IMR-90 (cell line): ENCODE results near the gene RFX3. TPM values are rescaled to one million over a fixed set of nuclear protein-coding genes. Genes with fewer than 3 reads are reported as not detected.

Experiments
- ATAC-seq: fragments of 200-7000 bp; cut with Tn5 transposase; 2 replicates; pipeline ENCODE4 v1.9.1; 2020; ENCODE audit warnings: low read depth, mild to moderate bottlenecking, moderate library complexity
- BruUV-seq: library from RNA; stranded (reverse); fragments of 400-500 nt; replicated peaks from 2 replicates; lab custom pipeline; 2021; lab: Mats Ljungman, UMichigan
- CTCF ChIA-PET: fragments of 300-600 bp; formaldehyde crosslinking; extraction: SDS; loops from one replicate; lab custom pipeline; 2021; ENCODE audit warnings: antibody characterized with exemption; lab: Yijun Ruan, JAX
- POLR2A ChIA-PET: fragments of 300-600 bp; sonication (Branson Sonifier 250); formaldehyde crosslinking; loops from one replicate; lab custom pipeline; 2022; ENCODE audit warnings: antibody characterized with exemption; ENCODE audit not compliant: unreplicated experiment; lab: Charles Lee
- DNase-seq: peaks from one replicate; pipeline ENCODE4 v3.0.0; 2013
- H2AFZ ChIP-seq: replicated peaks from 2 replicates; pipeline ENCODE3; 2013; ENCODE audit warnings: low read length, mild to moderate bottlenecking; ENCODE audit not compliant: poor library complexity
- H2AK5ac ChIP-seq: 2 replicates; pipeline ENCODE4 v1.6.1; 2013; ENCODE audit warnings: low read depth, low read length, inconsistent platforms
- H2AK9ac ChIP-seq: replicated peaks from 2 replicates; pipeline ENCODE3; 2013; ENCODE audit warnings: mild to moderate bottlenecking, low read depth, low read length, moderate library complexity; ENCODE audit not compliant: poor library complexity
- H2BK120ac ChIP-seq: 2 replicates; pipeline ENCODE4 v1.6.1; 2013; ENCODE audit warnings: low read depth, low read length, inconsistent platforms
- H2BK15ac ChIP-seq: 3 replicates; pipeline ENCODE4 v1.6.1; 2013; ENCODE audit warnings: low read depth, low read length, inconsistent platforms
- H2BK20ac ChIP-seq: 2 replicates; pipeline ENCODE4 v1.6.1; 2013; ENCODE audit warnings: low read depth, mild to moderate bottlenecking, inconsistent platforms, low read length, moderate library complexity
- H2BK5ac ChIP-seq: 2 replicates; pipeline ENCODE4 v1.6.1; 2013; ENCODE audit warnings: mild to moderate bottlenecking, low read depth, low read length, inconsistent platforms; ENCODE audit not compliant: poor library complexity, severe bottlenecking
- H3K14ac ChIP-seq: replicated peaks from 2 replicates; pipeline ENCODE4 v1.6.1; 2013; ENCODE audit warnings: low read depth, low read length, inconsistent platforms
- H3K18ac ChIP-seq: 2 replicates; pipeline ENCODE4 v1.6.1; 2013; ENCODE audit warnings: low read depth, low read length, control low read depth
- H3K23ac ChIP-seq: 2 replicates; pipeline ENCODE4 v1.6.1; 2013; ENCODE audit warnings: low read depth, low read length, inconsistent platforms
- H3K27ac ChIP-seq: 2 replicates; pipeline ENCODE4 v1.5.1; 2013; ENCODE audit warnings: mild to moderate bottlenecking, control low read depth, low read length; ENCODE audit not compliant: insufficient read depth
- H3K27me3 ChIP-seq: 2 replicates; pipeline ENCODE4 v1.6.1; 2013; ENCODE audit warnings: low read length; ENCODE audit not compliant: control insufficient read depth, insufficient read depth
- H3K36me3 ChIP-seq: 2 replicates; pipeline ENCODE4 v1.6.1; 2013; ENCODE audit warnings: low read length, mixed read lengths; ENCODE audit not compliant: control insufficient read depth, insufficient read depth
- H3K4ac ChIP-seq: 2 replicates; pipeline ENCODE4 v1.6.1; 2013; ENCODE audit warnings: low read depth, low read length, inconsistent platforms
- H3K4me1 ChIP-seq: 2 replicates; pipeline ENCODE4 v1.6.1; 2013; ENCODE audit warnings: low read length, mixed read lengths; ENCODE audit not compliant: control insufficient read depth, insufficient read depth
- H3K4me2 ChIP-seq: 2 replicates; pipeline ENCODE4 v1.6.1; 2013; ENCODE audit warnings: low read depth, mild to moderate bottlenecking, control low read depth, low read length, moderate library complexity
- H3K4me3 ChIP-seq: 2 replicates; pipeline ENCODE4 v1.5.1; 2013; ENCODE audit warnings: low read depth, mild to moderate bottlenecking, control low read depth, low read length, moderate library complexity; ENCODE audit not compliant: insufficient read depth
- H3K56ac ChIP-seq: 2 replicates; pipeline ENCODE4 v1.6.1; 2013; ENCODE audit warnings: low read length, inconsistent platforms; ENCODE audit not compliant: insufficient read depth; ENCODE audit errors: extremely low read depth
- H3K79me1 ChIP-seq, 2 experiments: 2 replicates each; pipeline ENCODE4 v1.6.1; 2013; ENCODE audit warnings: low read length in 2 of 2, inconsistent platforms in 1 of 2, low read depth in 1 of 2
- H3K9ac ChIP-seq: 2 replicates; pipeline ENCODE4 v1.6.1; 2013; ENCODE audit warnings: low read depth, low read length, control low read depth
- H3K9me1 ChIP-seq: 2 replicates; pipeline ENCODE4 v1.6.1; 2013; ENCODE audit warnings: low read length, inconsistent platforms; ENCODE audit not compliant: insufficient read depth
- H3K9me3 ChIP-seq: 2 replicates; pipeline ENCODE4 v1.6.1; 2013; ENCODE audit warnings: low read length; ENCODE audit not compliant: control insufficient read depth, insufficient read depth
- H4K20me1 ChIP-seq: 2 replicates; pipeline ENCODE4 v1.6.1; 2013; ENCODE audit warnings: low read length, inconsistent platforms; ENCODE audit not compliant: insufficient read depth
- H4K5ac ChIP-seq: 2 replicates; pipeline ENCODE4 v1.6.1; 2013; ENCODE audit warnings: mild to moderate bottlenecking, low read depth, low read length, control low read depth
- H4K8ac ChIP-seq, 2 experiments: 2 replicates each; pipeline ENCODE4 v1.6.1; 2013; ENCODE audit warnings: low read depth in 2 of 2, low read length in 2 of 2, control low read depth in 1 of 2, inconsistent platforms in 1 of 2
- H4K91ac ChIP-seq: 2 replicates; pipeline ENCODE4 v1.6.1; 2013; ENCODE audit warnings: low read depth, low read length, inconsistent platforms; ENCODE audit not compliant: insufficient read depth
- CEBPB ChIP-seq: IDR thresholded peaks from 2 replicates; pipeline ENCODE4 v1.6.1; 2012; ENCODE audit warnings: low read depth, low read length, improper control_type of control experiment
- CHD1 ChIP-seq: IDR thresholded peaks from 2 replicates; pipeline ENCODE4 v1.6.1; 2012; ENCODE audit warnings: low read depth, low read length, improper control_type of control experiment
- CTCF ChIP-seq: conservative IDR thresholded peaks from 2 replicates; pipeline ENCODE4 v1.5.1; 2012; ENCODE audit warnings: mild to moderate bottlenecking, low read depth, low read length, improper control_type of control experiment
- ELK1 ChIP-seq: fragments of 150-350 bp; IDR thresholded peaks from 2 replicates; pipeline ENCODE4 v1.6.1; 2016; ENCODE audit warnings: low read depth, mild to moderate bottlenecking, low read length, moderate library complexity, borderline replicate concordance
- FOS ChIP-seq: fragments of 150-350 bp; IDR thresholded peaks from 2 replicates; pipeline ENCODE4 v1.6.1; 2016; ENCODE audit warnings: low read depth, low read length
- MAFK ChIP-seq: IDR thresholded peaks from 2 replicates; pipeline ENCODE4 v1.6.1; 2012; ENCODE audit warnings: low read depth, low read length, improper control_type of control experiment
- MAZ ChIP-seq: IDR thresholded peaks from 2 replicates; pipeline ENCODE4 v1.6.1; 2012; ENCODE audit warnings: low read depth, mild to moderate bottlenecking, low read length, improper control_type of control experiment, moderate library complexity, borderline replicate concordance
- RCOR1 ChIP-seq: IDR thresholded peaks from 2 replicates; pipeline ENCODE4 v1.6.1; 2012; ENCODE audit warnings: mild to moderate bottlenecking, low read length, improper control_type of control experiment; ENCODE audit not compliant: insufficient replicate concordance
- SMC3 ChIP-seq: fragments of 150-350 bp; IDR thresholded peaks from 2 replicates; pipeline ENCODE4 v1.6.1; 2016; ENCODE audit warnings: low read depth, mild to moderate bottlenecking, antibody characterized with exemption, low read length, moderate library complexity
- WGBS, 2 experiments: methylation state at CpG; one replicate each; pipeline versions ENCODE4 v1.1.5 to v1.1.7; 2013; ENCODE audit warnings: missing lambda C conversion rate in 2 of 2; ENCODE audit not compliant: insufficient read length in 1 of 2; ENCODE audit errors: extremely low coverage in 2 of 2; 5-methylcytosine and 5-hydroxymethylcytosine counted together
- dilution Hi-C: fragments of 300-500 bp; cut with HindIII; formaldehyde crosslinking; loops from one replicate; pipeline ENCODE4 v1.14.3; 2018; ENCODE audit warnings: low sequenced_read_pairs; ENCODE audit not compliant: unreplicated experiment
- in situ Hi-C: fragments of 300-500 bp; cut with MboI; formaldehyde crosslinking; loops from 3 replicates; pipeline ENCODE4 v1.14.3; 2019; ENCODE audit warnings: low sequenced_read_pairs, inconsistent platforms, mixed read lengths
- intact Hi-C: fragments of 100-400 bp; cut with micrococcal nuclease; formaldehyde crosslinking; loops from 2 replicates; pipeline ENCODE4 v1.10.0; 2022
- polyA plus RNA-seq, 3 experiments: library from polyadenylated mRNA; depleted of rRNA; stranded (reverse); fragments of >200 nt; gene quantifications; 2 replicates each; pipeline ENCODE4 v1.2.3, GENCODE V29; 2012; ENCODE audit warnings: low replicate concordance in 1 of 3
- total RNA-seq: library from RNA; depleted of rRNA; stranded (reverse); fragments of >200 nt; gene quantifications from 2 replicates; pipeline ENCODE4 v1.2.3, GENCODE V29; 2012

RFX3 gene
- total and polyA plus RNA-seq, 2 of the 4 experiments (the other 2 are of a cell fraction), result 1.7 to 2.7 TPM

- TF ChIP-seq CTCF (peak; percentile 15; the same call in 1 of the 2 replicates), SMC3 (no peak)
Measured at GRCh38 chr9:3525836-3526164, at the start of gene RFX3 (continued).

GRCh38 chr9:3571500-3571899 is 45.7 kb upstream of the RFX3 start:
- CTCF ChIA-PET, result interaction anchor here (1.7 kb wide), 1 partner anchor 20 kb away, joined by 5 read pairs; no protein-coding TSS in a partner anchor
- intact Hi-C loops, result no loop called here
- Histone ChIP-seq H4K20me1 (no peaks in the 10 kb centered on the region), H2AFZ (no peak overlapping the region), H3K18ac (no peak overlapping the region), H2AK9ac (no peak overlapping the region), H4K5ac (no peak overlapping the region), H3K23ac (no peak overlapping the region), H2BK120ac (no peak overlapping the region), H2BK15ac (no peak overlapping the region), H3K36me3 (no peaks in the 10 kb centered on the region), H3K9me1 (no peaks in the 10 kb centered on the region), H3K4me2 (no peak overlapping the region), H3K4ac (no peak overlapping the region), H3K56ac (no peak overlapping the region), H3K4me3 (no peak overlapping the region), H3K9ac (no peak overlapping the region), H3K4me1 (no peaks in the 10 kb centered on the region), H3K27me3 (no peaks in the 10 kb centered on the region), H3K27ac (no peak overlapping the region), H3K14ac (no peak overlapping the region), H2BK20ac (no peak overlapping the region), H4K8ac (no peak overlapping the region), H2BK5ac (no peak overlapping the region), H4K91ac (no peak overlapping the region), H2AK5ac (no peak overlapping the region), H3K79me1 (no peaks in the 10 kb centered on the region), H3K9me3 (no peaks in the 10 kb centered on the region)
- WGBS, 2 experiments, result no CpG with 5 or more reads among the region's 1 CpG
- ATAC-seq, result no peak
- in situ Hi-C loops, result no loop called here
- no TSS peak for BruUV-seq
- POLR2A ChIA-PET, result no interaction called here
- DNase-seq, result no peak
- TF ChIP-seq MAFK (no peak), ELK1 (no peak), RCOR1 (no peak), CHD1 (no peak), CEBPB (no peak), CTCF (no peak), FOS (no peak), MAZ (no peak)
- dilution Hi-C loops, result no loop called here
